Suprapubic skin (tissue), 3 donors: ENCODE data around the gene ABHD2.

Experiments used
- CTCF ChIP-seq, 2 donors: fragments of 200-600 bp in 1 of 2; fragments of 450-650 bp in 1 of 2; sonication (generic) in 1 of 2; IDR thresholded peaks; one replicate each; pipeline ENCODE4 v1.5.1; 2016 to 2019; ENCODE audit warnings: antibody characterized with exemption in 2 of 2, mild to moderate bottlenecking in 1 of 2, moderate library complexity in 1 of 2
- EP300 ChIP-seq: sonication (generic); formaldehyde crosslinking; IDR thresholded peaks from one replicate; pipeline ENCODE4 v1.6.1; 2017; ENCODE audit warnings: antibody characterized with exemption
- POLR2A ChIP-seq, 2 donors: fragments of 450-650 bp; IDR thresholded peaks; one replicate each; pipeline ENCODE4 v1.6.1; 2017; ENCODE audit warnings: antibody characterized with exemption in 2 of 2, mild to moderate bottlenecking in 2 of 2, moderate library complexity in 2 of 2

DNA sequence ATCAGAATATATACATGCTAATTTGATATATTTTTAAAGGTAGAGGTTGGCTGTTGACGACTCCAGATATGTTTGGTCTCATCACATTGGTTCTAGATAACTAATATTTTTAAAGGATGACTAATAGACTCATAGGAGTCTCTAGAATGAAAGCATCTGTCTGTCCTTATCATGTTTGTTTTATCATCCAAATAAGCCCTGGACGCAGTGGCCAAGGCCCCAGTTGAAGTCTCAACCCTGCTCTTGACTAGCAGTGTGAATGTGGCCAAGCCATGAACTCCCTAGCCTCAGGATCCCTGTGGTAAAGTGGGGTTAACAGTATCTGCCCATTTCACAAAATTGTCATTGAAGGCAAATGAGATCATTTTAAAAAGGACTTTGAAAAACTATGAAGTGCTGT lies 53.6 kb downstream of the ABHD2 start:
- TF ChIP-seq CTCF (IDR thresholded peaks at IDR 0.05) = no peak
- no peak for TF ChIP-seq EP300
- no peak for TF ChIP-seq POLR2A (IDR thresholded peaks at IDR 0.05)
